ENCODE measurements around the gene SPTBN1.
"Not testable (repeated sequence)": the region's sequence is repeated elsewhere in the genome, so short reads cannot be mapped to it uniquely, and the experiment has no call there.

The SPTBN1 gene

GRCh38 chr2:54698926-54699325 lies 242.8 kb downstream of the SPTBN1 start:
- H3K4ac ChIP-seq (ENCODE audit: low read length); H3K36me3 ChIP-seq (replicated peaks in 1 of 2; ENCODE audit: control insufficient read depth in 2 of 2, insufficient read depth in 2 of 2, low read length in 2 of 2): not testable (repeated sequence)
- WGBS, 2 donors (ENCODE audit: extremely low coverage in 2 of 2, insufficient read length in 2 of 2, insufficient replicate concordance in 1 of 2): no CpG with 5 or more reads among the region's 37 CpGs

GRCh38 chr2:54699665-54700064 lies 243.5 kb downstream of the SPTBN1 start:
- H2BK15ac ChIP-seq (ENCODE audit: low read length): no peak overlapping the region
- H3K36me3 ChIP-seq (replicated peaks in 1 of 2; ENCODE audit: control insufficient read depth in 2 of 2, insufficient read depth in 2 of 2, low read length in 2 of 2): no peaks in the 10 kb centered on the region
- no peaks in the 10 kb centered on the region for H3K79me1 ChIP-seq (ENCODE audit: low read depth, low read length)
- H3K4me1 ChIP-seq (ENCODE audit: control insufficient read depth in 2 of 2, insufficient read depth in 1 of 2, low read depth in 1 of 2, low read length in 2 of 2): no peaks in the 10 kb centered on the region
- H3K4me2 ChIP-seq (ENCODE audit: insufficient read depth, low read length, poor library complexity, severe bottlenecking): no peak overlapping the region
- H2BK12ac ChIP-seq (ENCODE audit: low read length): no peak overlapping the region
- no peak overlapping the region for H3K18ac ChIP-seq (ENCODE audit: low read length)
- no peak overlapping the region for H2BK120ac ChIP-seq (ENCODE audit: low read depth, low read length)
- no CpG with 5 or more reads among the region's 2 CpGs for WGBS, 2 donors (ENCODE audit: extremely low coverage in 2 of 2, insufficient read length in 2 of 2, insufficient replicate concordance in 1 of 2)
- no peak overlapping the region for H3K27ac ChIP-seq (replicated peaks; ENCODE audit: low read length)
- no peak overlapping the region for H3K9ac ChIP-seq (ENCODE audit: low read depth, low read length, poor library complexity)
- no peak for DNase-seq (ENCODE audit: low spot score)
- peaks cover 0 to 5% of the 10 kb centered on the region in 2 donors for H3K9me3 ChIP-seq (replicated peaks in 1 of 2; ENCODE audit: control insufficient read depth in 2 of 2, insufficient read depth in 1 of 2, low read depth in 1 of 2, low read length in 2 of 2)
- no peak overlapping the region for H4K91ac ChIP-seq (ENCODE audit: low read depth, low read length, poor library complexity)
- no peak overlapping the region for H4K8ac ChIP-seq (ENCODE audit: low read depth, low read length)
- H3K4ac ChIP-seq (ENCODE audit: low read length): no peak overlapping the region
- H3K14ac ChIP-seq (ENCODE audit: low read length): no peak overlapping the region
- no peak overlapping the region for H2AK5ac ChIP-seq (ENCODE audit: low read depth, low read length)
- no peak overlapping the region for H3K23ac ChIP-seq (ENCODE audit: low read depth, low read length, poor library complexity)
- no peak overlapping the region for H3K4me3 ChIP-seq (ENCODE audit: low read length in 2 of 2)
- H3K27me3 ChIP-seq (ENCODE audit: control insufficient read depth in 3 of 3, insufficient read depth in 3 of 3, low read depth in 1 of 3, low read length in 3 of 3): no peaks in the 10 kb centered on the region
- H2AFZ ChIP-seq (ENCODE audit: low read length): no peak overlapping the region
- H2BK5ac ChIP-seq (ENCODE audit: low read length): no peak overlapping the region

More at GRCh38 chr2:54698926-54699325, 242.8 kb downstream of the SPTBN1 start:
- not testable (repeated sequence) for H2BK15ac ChIP-seq (ENCODE audit: low read length); H3K27ac ChIP-seq (replicated peaks; ENCODE audit: low read length); H3K18ac ChIP-seq (ENCODE audit: low read length); H3K9me3 ChIP-seq (replicated peaks in 1 of 2; ENCODE audit: control insufficient read depth in 2 of 2, insufficient read depth in 1 of 2, low read depth in 1 of 2, low read length in 2 of 2); H3K79me1 ChIP-seq (ENCODE audit: low read depth, low read length); H3K4me1 ChIP-seq (ENCODE audit: control insufficient read depth in 2 of 2, insufficient read depth in 1 of 2, low read depth in 1 of 2, low read length in 2 of 2); H4K8ac ChIP-seq (ENCODE audit: low read depth, low read length); H4K91ac ChIP-seq (ENCODE audit: low read depth, low read length, poor library complexity); H2BK12ac ChIP-seq (ENCODE audit: low read length); H2BK120ac ChIP-seq (ENCODE audit: low read depth, low read length); H3K4me3 ChIP-seq (ENCODE audit: low read length in 2 of 2); H2BK5ac ChIP-seq (ENCODE audit: low read length); H3K23ac ChIP-seq (ENCODE audit: low read depth, low read length, poor library complexity); H3K27me3 ChIP-seq (ENCODE audit: control insufficient read depth in 3 of 3, insufficient read depth in 3 of 3, low read depth in 1 of 3, low read length in 3 of 3); H2AK5ac ChIP-seq (ENCODE audit: low read depth, low read length); H2AFZ ChIP-seq (ENCODE audit: low read length); DNase-seq (ENCODE audit: low spot score); H3K9ac ChIP-seq (ENCODE audit: low read depth, low read length, poor library complexity); H3K4me2 ChIP-seq (ENCODE audit: insufficient read depth, low read length, poor library complexity, severe bottlenecking); H3K14ac ChIP-seq (ENCODE audit: low read length)

GRCh38 chr2:54701029-54701428 lies 244.9 kb downstream of the SPTBN1 start:
- H3K4me3 ChIP-seq (ENCODE audit: low read length in 2 of 2): no peak overlapping the region
- H3K79me1 ChIP-seq (ENCODE audit: low read depth, low read length): no peaks in the 10 kb centered on the region
- no peaks in the 10 kb centered on the region for H3K36me3 ChIP-seq (replicated peaks in 1 of 2; ENCODE audit: control insufficient read depth in 2 of 2, insufficient read depth in 2 of 2, low read length in 2 of 2)
- no peak overlapping the region for H3K27ac ChIP-seq (replicated peaks; ENCODE audit: low read length)
- no peak overlapping the region for H2BK15ac ChIP-seq (ENCODE audit: low read length)
- H3K9me3 ChIP-seq (replicated peaks in 1 of 2; ENCODE audit: control insufficient read depth in 2 of 2, insufficient read depth in 1 of 2, low read depth in 1 of 2, low read length in 2 of 2): peaks cover 0 to 5% of the 10 kb centered on the region in 2 donors
- no peak overlapping the region for H2AFZ ChIP-seq (ENCODE audit: low read length)
- H4K8ac ChIP-seq (ENCODE audit: low read depth, low read length): no peak overlapping the region
- no peak overlapping the region for H2BK5ac ChIP-seq (ENCODE audit: low read length)
- no peak overlapping the region for H3K23ac ChIP-seq (ENCODE audit: low read depth, low read length, poor library complexity)
- H3K14ac ChIP-seq (ENCODE audit: low read length): no peak overlapping the region
- no peak overlapping the region for H2BK12ac ChIP-seq (ENCODE audit: low read length)
- no CpG with 5 or more reads among the region's 2 CpGs for WGBS, 2 donors (ENCODE audit: extremely low coverage in 2 of 2, insufficient read length in 2 of 2, insufficient replicate concordance in 1 of 2)
- H3K27me3 ChIP-seq (ENCODE audit: control insufficient read depth in 3 of 3, insufficient read depth in 3 of 3, low read depth in 1 of 3, low read length in 3 of 3): no peaks in the 10 kb centered on the region
- no peak overlapping the region for H2AK5ac ChIP-seq (ENCODE audit: low read depth, low read length)
- no peak overlapping the region for H3K4ac ChIP-seq (ENCODE audit: low read length)
- no peak for DNase-seq (ENCODE audit: low spot score)
- H3K4me1 ChIP-seq (ENCODE audit: control insufficient read depth in 2 of 2, insufficient read depth in 1 of 2, low read depth in 1 of 2, low read length in 2 of 2): no peaks in the 10 kb centered on the region
- no peak overlapping the region for H3K18ac ChIP-seq (ENCODE audit: low read length)
- no peak overlapping the region for H2BK120ac ChIP-seq (ENCODE audit: low read depth, low read length)
- no peak overlapping the region for H3K4me2 ChIP-seq (ENCODE audit: insufficient read depth, low read length, poor library complexity, severe bottlenecking)
- H4K91ac ChIP-seq (ENCODE audit: low read depth, low read length, poor library complexity): no peak overlapping the region
- H3K9ac ChIP-seq (ENCODE audit: low read depth, low read length, poor library complexity): no peak overlapping the region

- no peak overlapping the region for H3K27ac ChIP-seq (replicated peaks; ENCODE audit: low read length)
- WGBS, 2 donors (ENCODE audit: extremely low coverage in 2 of 2, insufficient read length in 2 of 2, insufficient replicate concordance in 1 of 2): no CpG with 5 or more reads among the region's 1 CpG
Measured at GRCh38 chr2:54704238-54704637, 248.1 kb downstream of the SPTBN1 start.

More at GRCh38 chr2:54704238-54704637, 248.1 kb downstream of the SPTBN1 start:
- no peak overlapping the region for H2AFZ ChIP-seq (ENCODE audit: low read length)
- H3K4me1 ChIP-seq (ENCODE audit: control insufficient read depth in 2 of 2, insufficient read depth in 1 of 2, low read depth in 1 of 2, low read length in 2 of 2): no peaks in the 10 kb centered on the region
- H3K9ac ChIP-seq (ENCODE audit: low read depth, low read length, poor library complexity): no peak overlapping the region
- H4K8ac ChIP-seq (ENCODE audit: low read depth, low read length): no peak overlapping the region
- no peak overlapping the region for H2BK15ac ChIP-seq (ENCODE audit: low read length)
- no peak overlapping the region for H2BK5ac ChIP-seq (ENCODE audit: low read length)
- no peak overlapping the region for H2BK120ac ChIP-seq (ENCODE audit: low read depth, low read length)
- H3K4ac ChIP-seq (ENCODE audit: low read length): no peak overlapping the region
- no peak for DNase-seq (ENCODE audit: low spot score)
- no peak overlapping the region for H3K4me2 ChIP-seq (ENCODE audit: insufficient read depth, low read length, poor library complexity, severe bottlenecking)
- no peak overlapping the region for H4K91ac ChIP-seq (ENCODE audit: low read depth, low read length, poor library complexity)
- no peaks in the 10 kb centered on the region for H3K36me3 ChIP-seq (replicated peaks in 1 of 2; ENCODE audit: control insufficient read depth in 2 of 2, insufficient read depth in 2 of 2, low read length in 2 of 2)
- H3K23ac ChIP-seq (ENCODE audit: low read depth, low read length, poor library complexity): no peak overlapping the region
- no peak overlapping the region for H2BK12ac ChIP-seq (ENCODE audit: low read length)
- H3K4me3 ChIP-seq (ENCODE audit: low read length in 2 of 2): no peak overlapping the region
- no peak overlapping the region for H2AK5ac ChIP-seq (ENCODE audit: low read depth, low read length)
- H3K18ac ChIP-seq (ENCODE audit: low read length): no peak overlapping the region
- no peaks in the 10 kb centered on the region for H3K79me1 ChIP-seq (ENCODE audit: low read depth, low read length)
- H3K14ac ChIP-seq (ENCODE audit: low read length): no peak overlapping the region
- peaks cover 0 to 20% (median 0%) of the 10 kb centered on the region in 3 experiments for H3K27me3 ChIP-seq (ENCODE audit: control insufficient read depth in 3 of 3, insufficient read depth in 3 of 3, low read depth in 1 of 3, low read length in 3 of 3)
- no peaks in the 10 kb centered on the region for H3K9me3 ChIP-seq (replicated peaks in 1 of 2; ENCODE audit: control insufficient read depth in 2 of 2, insufficient read depth in 1 of 2, low read depth in 1 of 2, low read length in 2 of 2)
